GM19099 (cell line): ENCODE results near the gene TNPO2.

Experiments
- POLR2A ChIP-seq: IDR thresholded peaks from 3 replicates; pipeline ENCODE4 v1.6.1; 2011; ENCODE audit warnings: low read depth; ENCODE audit not compliant: insufficient read length; ENCODE audit errors: extremely low read depth

The TNPO2 gene

DNA sequence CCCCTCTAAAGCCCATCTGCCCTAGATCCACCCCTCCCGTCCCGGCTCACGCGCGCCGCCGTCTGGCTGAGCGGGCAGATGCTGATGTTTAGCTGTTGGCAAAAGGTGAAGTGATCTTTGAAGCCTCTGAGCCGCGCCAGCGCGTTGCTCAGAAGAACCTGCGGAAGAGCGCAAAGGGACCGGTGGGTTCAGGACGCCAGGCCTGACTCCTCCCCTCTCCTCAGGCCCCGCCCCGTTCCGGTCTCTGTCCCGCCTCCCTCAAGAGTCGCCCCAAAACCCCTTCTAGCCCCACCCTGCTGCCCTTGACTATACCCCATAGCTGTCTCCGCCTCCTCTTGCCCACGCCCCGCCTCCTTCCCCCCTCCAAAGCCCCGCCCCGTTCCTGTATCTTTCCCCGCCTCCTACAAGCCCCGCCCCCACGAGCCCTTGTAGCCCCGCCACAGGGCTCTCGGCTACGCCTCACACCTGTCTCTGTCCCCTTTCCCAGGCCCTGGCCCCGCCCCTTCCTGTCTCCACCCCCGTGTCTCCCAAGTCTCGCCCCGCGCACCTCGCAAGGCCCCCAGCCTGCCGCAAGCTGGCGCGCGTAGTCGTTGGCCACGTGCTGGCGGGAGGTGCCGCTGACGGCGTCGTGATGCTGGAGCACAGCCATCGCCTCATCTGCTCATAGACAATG lies 66.7 kb downstream of the TNPO2 start:
- no peak for TF ChIP-seq POLR2A

GRCh38 chr19:12655546-12655945 lies 68.2 kb downstream of the TNPO2 start:
- no peak for TF ChIP-seq POLR2A

- TF ChIP-seq POLR2A: no peak
Observed at GRCh38 chr19:12652219-12652618, 71.5 kb downstream of the TNPO2 start.

DNA sequence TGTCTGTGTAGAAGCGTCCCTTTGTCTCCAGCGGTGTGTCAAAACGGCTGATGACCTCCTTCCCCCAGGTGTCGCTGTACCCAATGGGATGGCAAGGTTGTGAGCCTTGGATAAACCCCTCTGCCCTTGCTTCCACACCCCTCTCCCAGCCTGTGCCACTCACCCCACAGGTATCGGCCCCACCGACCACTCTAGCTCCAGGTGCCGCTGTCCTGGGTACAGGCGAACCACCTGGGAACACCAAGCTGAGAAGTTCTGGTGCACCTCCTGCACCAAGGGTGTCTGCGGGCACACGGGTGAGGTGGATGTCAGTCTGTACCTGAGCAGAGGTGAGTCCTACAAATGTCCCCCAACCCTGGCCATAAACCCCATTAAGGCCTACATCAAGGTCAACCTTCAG lies 73.8 kb downstream of the TNPO2 start:
- no peak for TF ChIP-seq POLR2A
